HG02938 (cell line): ENCODE measurements around the gene NFKBIZ.

Experiments
- ATAC-seq: cut with Tn5 transposase; IDR thresholded peaks from one replicate; pipeline ENCODE4 v1.9.1; 2021; ENCODE audit warnings: mild to moderate bottlenecking, moderate library complexity; ENCODE audit not compliant: unreplicated experiment

Gene NFKBIZ

DNA sequence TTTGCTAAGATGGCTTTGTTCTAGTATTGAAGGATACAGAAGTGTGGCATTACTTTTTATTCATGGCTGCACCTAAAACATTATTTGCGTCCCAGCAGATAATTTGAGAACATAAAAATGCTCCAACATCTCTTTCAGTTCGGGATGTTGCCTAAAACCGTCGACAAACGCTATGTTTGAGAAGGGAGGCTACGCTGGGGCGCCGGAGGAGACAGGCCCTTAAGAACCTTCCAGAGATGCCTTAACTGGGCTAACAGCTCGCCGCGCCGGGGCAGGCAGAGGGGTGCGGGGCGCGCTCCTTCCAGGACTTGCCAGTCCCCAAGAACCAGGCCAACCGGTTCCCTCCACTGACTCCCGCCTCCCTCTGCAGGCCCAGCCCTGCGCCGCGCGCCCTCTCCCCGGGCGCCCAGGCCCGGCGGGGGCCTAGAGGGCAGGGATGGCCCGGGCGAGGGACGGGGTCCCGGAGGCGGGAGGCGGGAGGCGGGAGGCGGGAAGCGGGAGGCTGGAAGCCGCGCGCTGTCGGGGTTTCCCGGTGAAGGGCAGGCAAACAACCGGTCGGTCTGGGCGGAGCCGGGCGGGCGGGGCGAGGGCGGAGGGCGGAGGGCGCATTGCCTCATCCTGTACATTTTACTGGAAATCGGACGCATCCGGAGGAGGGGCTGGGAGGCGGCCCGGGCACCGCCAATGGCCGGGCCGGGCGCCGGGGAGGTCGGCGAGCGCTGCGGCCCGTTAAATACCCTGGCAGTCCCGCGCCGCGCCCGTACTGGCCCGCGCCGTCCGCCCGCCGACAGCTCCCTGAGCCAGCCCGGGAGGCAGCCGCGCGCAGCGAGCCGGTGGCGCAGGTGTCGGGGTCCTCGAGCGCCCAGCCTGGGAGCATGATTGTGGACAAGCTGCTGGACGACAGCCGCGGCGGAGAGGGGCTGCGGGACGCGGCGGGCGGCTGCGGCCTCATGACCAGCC, at the start of gene NFKBIZ:
NFKBIZ (plus strand) TSS at position 761 of the 960 bp plus-strand sequence; CDS start at position 876, 115 bp downstream.
- ATAC-seq = peak; percentile 65

GRCh38 chr3:101801174-101801573, 48.1 kb upstream of the NFKBIZ start:
- no peak for ATAC-seq

- ATAC-seq = no peak
Observed at GRCh38 chr3:101802179-101802578, 47.1 kb upstream of the NFKBIZ start.

- peak; percentile 93 for ATAC-seq
Observed at GRCh38 chr3:101803173-101803782, 46.0 kb upstream of the NFKBIZ start.

GRCh38 chr3:101803939-101804338, 45.4 kb upstream of the NFKBIZ start:
- ATAC-seq = no peak

DNA sequence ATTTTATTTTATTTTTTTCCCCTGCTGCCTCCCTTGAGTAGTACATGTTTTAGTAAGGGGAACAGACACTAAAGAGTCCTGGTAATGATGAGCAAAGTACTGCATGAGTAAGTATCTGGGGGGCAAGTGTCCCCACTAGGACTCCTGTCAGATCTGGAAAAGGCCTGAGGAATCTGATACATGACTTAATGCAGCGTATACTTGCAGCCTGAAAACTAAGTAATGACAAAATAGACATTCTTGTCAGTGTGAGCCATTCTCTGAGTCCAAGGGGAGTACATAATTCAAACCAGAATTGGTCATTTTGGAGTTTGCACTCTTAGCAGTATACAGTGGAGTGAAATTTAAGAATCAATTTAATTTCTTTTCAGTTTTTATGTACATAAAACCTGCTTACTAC, 42.8 kb upstream of the NFKBIZ start:
- no peak for ATAC-seq

GRCh38 chr3:101807888-101808287, 41.4 kb upstream of the NFKBIZ start:
- ATAC-seq = peak; percentile 59

DNA sequence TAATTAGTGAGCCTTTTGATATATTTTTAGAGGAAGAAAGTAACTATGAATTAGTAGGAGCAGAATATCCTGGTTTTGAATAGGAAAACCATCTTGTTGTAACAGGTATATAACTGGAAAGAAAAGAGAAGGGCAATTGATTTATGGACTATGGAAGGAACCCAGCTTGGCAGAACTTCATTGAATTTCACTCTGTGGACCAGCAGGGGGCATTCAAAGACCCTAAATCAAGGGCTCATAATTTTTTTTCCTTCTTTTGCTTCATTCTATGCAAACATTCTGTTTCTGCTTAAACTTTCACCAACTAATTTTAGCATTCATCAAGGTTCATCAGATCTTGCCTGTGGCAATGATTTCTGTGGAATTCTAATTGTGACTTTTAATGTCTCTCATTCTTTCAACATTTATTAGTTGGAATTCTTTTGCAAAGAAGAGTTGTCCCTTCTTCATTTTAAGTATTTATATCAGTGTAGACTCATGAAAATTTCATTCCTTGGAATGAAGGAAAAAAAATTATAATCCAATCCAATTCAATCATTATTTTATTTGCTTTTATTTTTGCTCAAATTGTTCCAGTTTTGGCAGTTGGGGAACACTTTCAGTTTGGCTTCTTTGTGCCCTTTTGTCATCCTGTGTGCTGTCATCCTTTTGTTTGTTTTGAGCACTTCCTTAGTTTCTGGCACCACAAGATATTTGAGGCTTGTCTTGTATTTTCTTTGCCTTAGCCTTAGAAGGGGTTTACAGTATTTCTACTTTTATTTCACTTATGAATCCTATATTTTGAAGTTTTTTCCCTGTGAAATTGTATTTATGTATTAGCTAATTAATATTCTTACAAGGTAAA, 39.9 kb upstream of the NFKBIZ start:
- no peak for ATAC-seq

- ATAC-seq = no peak
Observed at GRCh38 chr3:101810022-101810418, 39.3 kb upstream of the NFKBIZ start.

DNA sequence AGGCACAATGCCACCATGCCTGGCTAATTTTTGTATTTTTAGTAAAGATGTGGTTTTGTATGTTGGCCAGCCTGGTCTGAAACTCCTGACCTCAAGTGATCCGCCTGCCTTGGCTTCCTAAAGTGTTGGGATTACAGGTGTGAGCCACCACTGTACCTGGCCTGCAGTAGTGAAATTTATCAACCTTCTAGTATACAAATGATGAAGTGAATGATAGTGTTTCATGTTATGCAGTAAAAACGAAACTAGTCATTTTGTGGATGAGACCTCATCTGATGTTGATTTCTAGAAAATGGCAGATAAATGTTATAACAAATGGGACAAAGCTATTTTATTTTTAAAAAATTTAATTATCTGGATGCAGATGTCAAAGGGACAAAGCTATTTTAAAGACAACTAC, 37.4 kb upstream of the NFKBIZ start:
- no peak for ATAC-seq

GRCh38 chr3:101812895-101813294, 36.4 kb upstream of the NFKBIZ start:
- ATAC-seq = no peak

DNA sequence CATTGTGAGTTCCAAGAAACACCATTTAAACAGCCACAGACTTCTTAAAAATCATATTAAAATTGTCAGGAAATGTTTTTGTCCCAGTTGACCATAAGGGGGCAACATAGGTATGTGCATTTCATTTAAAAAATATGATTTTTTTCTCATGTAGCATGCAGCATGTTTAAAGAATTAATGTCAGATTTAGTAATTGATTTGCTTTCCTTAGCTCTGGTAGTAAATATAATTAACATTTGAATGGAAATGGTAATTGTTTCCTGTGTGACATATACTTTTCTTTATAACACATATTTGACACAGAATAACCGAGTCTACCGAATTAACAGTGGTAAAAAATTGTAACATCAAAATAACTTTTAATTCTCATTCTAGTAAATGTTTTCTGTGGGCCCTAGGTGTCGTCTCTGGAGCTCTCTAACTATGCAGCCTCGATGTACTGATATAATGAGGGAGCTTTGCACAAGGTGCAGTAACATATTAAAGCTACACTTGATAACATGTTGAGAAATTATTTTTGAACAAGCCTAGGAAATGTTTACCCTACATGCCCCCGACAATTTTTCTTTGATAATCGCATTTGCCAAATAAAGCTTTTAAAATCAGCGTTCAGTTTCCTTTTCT, 35.4 kb upstream of the NFKBIZ start:
- no peak for ATAC-seq

- no peak for ATAC-seq
Observed at GRCh38 chr3:101814835-101815234, 34.5 kb upstream of the NFKBIZ start.

GRCh38 chr3:101816215-101817149, 32.8 kb upstream of the NFKBIZ start:
- no peak for ATAC-seq

- ATAC-seq = no peak
Observed at GRCh38 chr3:101817992-101818391, 31.3 kb upstream of the NFKBIZ start.

DNA sequence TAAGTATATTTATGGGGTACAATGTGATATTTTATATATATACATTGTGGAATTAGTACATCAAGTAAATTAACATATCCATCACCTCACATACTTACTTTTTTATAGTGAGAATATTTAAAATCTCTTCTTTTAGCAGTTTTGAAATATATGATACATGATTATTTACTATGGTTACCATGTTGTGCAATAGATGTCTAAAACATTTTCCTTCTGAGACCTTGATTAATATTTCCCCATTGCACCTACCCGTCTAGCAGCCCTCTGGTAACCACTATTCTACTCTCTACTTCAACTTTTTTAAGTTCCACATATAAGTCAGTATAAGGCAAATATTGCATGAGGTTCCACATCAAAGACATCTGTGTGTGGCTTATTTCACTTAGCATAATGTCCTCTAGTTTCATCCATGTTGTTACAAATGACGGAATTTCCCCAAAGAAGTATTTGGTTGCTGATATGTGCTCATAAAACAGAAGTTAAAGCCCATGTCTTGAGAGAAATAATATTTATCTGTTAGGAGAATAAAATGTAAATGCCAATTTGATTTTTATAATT, 29.6 kb upstream of the NFKBIZ start:
- ATAC-seq = peak; percentile 80

- no peak for ATAC-seq
Observed at GRCh38 chr3:101821503-101821902, 27.8 kb upstream of the NFKBIZ start.

GRCh38 chr3:101823525-101823924, 25.8 kb upstream of the NFKBIZ start:
- no peak for ATAC-seq

GRCh38 chr3:101824702-101825101, 24.6 kb upstream of the NFKBIZ start:
- ATAC-seq = no peak
